ENCODE results near the gene ODAD4.
A peak's percentile ranks its signal among the peaks of the same experiment; 100 is the strongest.

ODAD4 gene

GRCh38 chr17:41939693-41940090 is 9.3 kb downstream of the ODAD4 start:
- no peaks in the 10 kb centered on the region for H3K36me3 ChIP-seq (replicated peaks)
- in situ Hi-C loops (cut with MboI; ENCODE audit: low sequenced_read_pairs) = no loop called here
- no peaks in the 10 kb centered on the region for H3K27me3 ChIP-seq (ENCODE audit: low read depth)
- H3K4me3 ChIP-seq = no peak overlapping the region
- DNase-seq (ENCODE audit: low spot score in 2 of 2) = no peak
- H3K9me3 ChIP-seq = no peaks in the 10 kb centered on the region
- H3K4me1 ChIP-seq = no peaks in the 10 kb centered on the region

GRCh38 chr17:41941168-41941567 is 10.8 kb downstream of the ODAD4 start:
- Histone ChIP-seq H3K9me3 (no peaks in the 10 kb centered on the region), H3K4me3 (no peak overlapping the region), H3K4me1 (no peaks in the 10 kb centered on the region), H3K36me3 (replicated peaks) (no peaks in the 10 kb centered on the region), H3K27me3 (ENCODE audit: low read depth) (no peaks in the 10 kb centered on the region)
- DNase-seq (ENCODE audit: low spot score in 2 of 2) = no peak
- in situ Hi-C loops (cut with MboI; ENCODE audit: low sequenced_read_pairs) = no loop called here

GRCh38 chr17:41942626-41943373 is 12.4 kb downstream of the ODAD4 start:
- in situ Hi-C loops (cut with MboI; ENCODE audit: low sequenced_read_pairs) = no loop called here
- no peaks in the 10 kb centered on the region for H3K4me1 ChIP-seq
- H3K4me3 ChIP-seq = no peak overlapping the region
- DNase-seq (ENCODE audit: low spot score in 2 of 2) = no peak
- H3K27me3 ChIP-seq (ENCODE audit: low read depth) = no peaks in the 10 kb centered on the region
- H3K9me3 ChIP-seq = no peaks in the 10 kb centered on the region
- no peaks in the 10 kb centered on the region for H3K36me3 ChIP-seq (replicated peaks)

GRCh38 chr17:41943492-41943891 is 13.1 kb downstream of the ODAD4 start:
- Histone ChIP-seq H3K4me3 (no peak overlapping the region), H3K27me3 (ENCODE audit: low read depth) (no peaks in the 10 kb centered on the region), H3K4me1 (no peaks in the 10 kb centered on the region), H3K36me3 (replicated peaks) (no peaks in the 10 kb centered on the region), H3K9me3 (no peaks in the 10 kb centered on the region)
- no peak for DNase-seq (ENCODE audit: low spot score in 2 of 2)
- in situ Hi-C loops (cut with MboI; ENCODE audit: low sequenced_read_pairs) = no loop called here

- H3K9me3 ChIP-seq = no peaks in the 10 kb centered on the region
- no peaks in the 10 kb centered on the region for H3K36me3 ChIP-seq (replicated peaks)
- no peak overlapping the region for H3K4me3 ChIP-seq
- in situ Hi-C loops (cut with MboI; ENCODE audit: low sequenced_read_pairs) = no loop called here
- H3K27me3 ChIP-seq (ENCODE audit: low read depth) = no peaks in the 10 kb centered on the region
- no peaks in the 10 kb centered on the region for H3K4me1 ChIP-seq
- no peak for DNase-seq (ENCODE audit: low spot score in 2 of 2)
These were observed 14.5 kb downstream of the ODAD4 start for GRCh38 chr17:41944943-41945342.

- H3K36me3 ChIP-seq (replicated peaks) = no peaks in the 10 kb centered on the region
- H3K27me3 ChIP-seq (ENCODE audit: low read depth) = no peaks in the 10 kb centered on the region
- DNase-seq (ENCODE audit: low spot score in 2 of 2) = no peak
- no peak overlapping the region for H3K4me3 ChIP-seq
- in situ Hi-C loops (cut with MboI; ENCODE audit: low sequenced_read_pairs) = no loop called here
- H3K9me3 ChIP-seq = no peaks in the 10 kb centered on the region
- H3K4me1 ChIP-seq = no peaks in the 10 kb centered on the region
These were observed 18.5 kb downstream of the ODAD4 start for GRCh38 chr17:41948762-41949460.

GRCh38 chr17:41956522-41956921 is 26.1 kb downstream of the ODAD4 start:
- Histone ChIP-seq H3K36me3 (replicated peaks) (no peaks in the 10 kb centered on the region), H3K4me3 (no peak overlapping the region), H3K27me3 (ENCODE audit: low read depth) (no peaks in the 10 kb centered on the region), H3K4me1 (no peaks in the 10 kb centered on the region), H3K9me3 (no peaks in the 10 kb centered on the region; the same call in 1 of the 2 replicates)
- in situ Hi-C loops (cut with MboI; ENCODE audit: low sequenced_read_pairs) = no loop called here
- no peak for DNase-seq (ENCODE audit: low spot score in 2 of 2)

GRCh38 chr17:41957031-41957868 is 26.8 kb downstream of the ODAD4 start:
- H3K4me1 ChIP-seq = no peaks in the 10 kb centered on the region

GRCh38 chr17:41957869-41958439 is 27.5 kb downstream of the ODAD4 start:
- H3K9me3 ChIP-seq = no peaks in the 10 kb centered on the region; the same call in 1 of the 2 replicates
- no peaks in the 10 kb centered on the region for H3K36me3 ChIP-seq (replicated peaks)
- in situ Hi-C loops (cut with MboI; ENCODE audit: low sequenced_read_pairs) = no loop called here

More at GRCh38 chr17:41957031-41957868, 26.8 kb downstream of the ODAD4 start:
- in situ Hi-C loops (cut with MboI; ENCODE audit: low sequenced_read_pairs) = no loop called here
- no peak for DNase-seq (ENCODE audit: low spot score in 2 of 2)
- no peaks in the 10 kb centered on the region for H3K27me3 ChIP-seq (ENCODE audit: low read depth)
- H3K36me3 ChIP-seq (replicated peaks) = no peaks in the 10 kb centered on the region
- no peak overlapping the region for H3K4me3 ChIP-seq
- no peaks in the 10 kb centered on the region; the same call in 1 of the 2 replicates for H3K9me3 ChIP-seq

GRCh38 chr17:41959030-41959335 is 28.6 kb downstream of the ODAD4 start:
- no peaks in the 10 kb centered on the region for H3K27me3 ChIP-seq (ENCODE audit: low read depth)
- in situ Hi-C loops (cut with MboI; ENCODE audit: low sequenced_read_pairs) = no loop called here
- H3K4me1 ChIP-seq = no peaks in the 10 kb centered on the region

More at GRCh38 chr17:41957869-41958439, 27.5 kb downstream of the ODAD4 start:
- H3K4me1 ChIP-seq = no peaks in the 10 kb centered on the region
- no peak overlapping the region for H3K4me3 ChIP-seq
- no peaks in the 10 kb centered on the region for H3K27me3 ChIP-seq (ENCODE audit: low read depth)
- DNase-seq (ENCODE audit: low spot score in 2 of 2) = no peak

GRCh38 chr17:41959336-41960095 is 29.1 kb downstream of the ODAD4 start:
- H3K36me3 ChIP-seq (replicated peaks) = no peaks in the 10 kb centered on the region
- no peaks in the 10 kb centered on the region for H3K4me1 ChIP-seq
- in situ Hi-C loops (cut with MboI; ENCODE audit: low sequenced_read_pairs) = loop anchor here (5.0 kb wide), 1 partner anchor 158 kb away; no protein-coding TSS in a partner anchor
- no peaks in the 10 kb centered on the region; the same call in 1 of the 2 replicates for H3K9me3 ChIP-seq
- peak; percentile 18 to 56 for DNase-seq (ENCODE audit: low spot score in 2 of 2)
- no peak overlapping the region for H3K4me3 ChIP-seq
- H3K27me3 ChIP-seq (ENCODE audit: low read depth) = no peaks in the 10 kb centered on the region

More at GRCh38 chr17:41959030-41959335, 28.6 kb downstream of the ODAD4 start:
- H3K9me3 ChIP-seq = no peaks in the 10 kb centered on the region; the same call in 1 of the 2 replicates
- no peaks in the 10 kb centered on the region for H3K36me3 ChIP-seq (replicated peaks)
- DNase-seq (ENCODE audit: low spot score in 2 of 2) = no peak
- H3K4me3 ChIP-seq = no peak overlapping the region

- H3K4me3 ChIP-seq = no peak overlapping the region
- DNase-seq (ENCODE audit: low spot score in 2 of 2) = no peak
- H3K4me1 ChIP-seq = peaks cover 3% of the 10 kb centered on the region; the same call in 1 of the 2 replicates
- H3K27me3 ChIP-seq (ENCODE audit: low read depth) = no peaks in the 10 kb centered on the region
- in situ Hi-C loops (cut with MboI; ENCODE audit: low sequenced_read_pairs) = loop anchor here (5.0 kb wide), 1 partner anchor 155 kb away; no protein-coding TSS in a partner anchor
- H3K36me3 ChIP-seq (replicated peaks) = no peaks in the 10 kb centered on the region
- H3K9me3 ChIP-seq = no peaks in the 10 kb centered on the region; the same call in 1 of the 2 replicates
These were observed 31.7 kb downstream of the ODAD4 start for GRCh38 chr17:41962111-41962510.

All from HAP-1 (cell line).